HepG2 (cell line): ENCODE results near the gene VWCE. TPM values are rescaled to one million over a fixed set of nuclear protein-coding genes. Genes with fewer than 3 reads are reported as not detected.

Experiments used
- FOXJ3 ChIP-seq: sonication (generic); formaldehyde crosslinking; IDR thresholded peaks from 2 replicates; pipeline ENCODE4 v1.4.0; 2020; ENCODE audit warnings: missing genetic modification reagents, mild to moderate bottlenecking, borderline replicate concordance
- GABPB1 ChIP-seq: IDR thresholded peaks from 2 replicates; pipeline ENCODE4 v1.6.1; 2016; ENCODE audit warnings: mild to moderate bottlenecking, missing genetic modification reagents, moderate library complexity, missing compliant biosample characterization
- GATA4 ChIP-seq: sonication (generic); IDR thresholded peaks from 2 replicates; pipeline ENCODE4 v1.6.1; 2016; ENCODE audit warnings: antibody characterized with exemption, low read depth, borderline replicate concordance
- HNRNPL ChIP-seq: fragments of 200-400 bp; formaldehyde crosslinking; IDR thresholded peaks from 2 replicates; pipeline ENCODE4 v1.6.1; 2017; ENCODE audit warnings: mild to moderate bottlenecking, low read depth, low read length
- MED13 ChIP-seq: sonication (generic); formaldehyde crosslinking; IDR thresholded peaks from 2 replicates; pipeline ENCODE4 v1.5.0; 2020; ENCODE audit warnings: missing genetic modification reagents
- ONECUT2 ChIP-seq: sonication (generic); formaldehyde crosslinking; IDR thresholded peaks from 2 replicates; pipeline ENCODE4 v1.4.0; 2020; ENCODE audit warnings: missing genetic modification reagents
- PHF21A ChIP-seq: sonication (generic); formaldehyde crosslinking; IDR thresholded peaks from 2 replicates; pipeline ENCODE4 v1.5.0; 2020; ENCODE audit warnings: mild to moderate bottlenecking, missing genetic modification reagents
- RBM39 ChIP-seq: fragments of 200-400 bp; formaldehyde crosslinking; IDR thresholded peaks from one replicate; pipeline ENCODE4 v1.6.1; 2018; ENCODE audit warnings: antibody characterized with exemption, mild to moderate bottlenecking, low read depth, low read length; ENCODE audit not compliant: poor library complexity, severe bottlenecking
- RXRA ChIP-seq: sonication (generic); formaldehyde crosslinking; IDR thresholded peaks from 2 replicates; pipeline ENCODE4 v1.5.1; 2020; ENCODE audit warnings: missing genetic modification reagents
- ZFP82 ChIP-seq: sonication (generic); formaldehyde crosslinking; IDR thresholded peaks from 2 replicates; pipeline ENCODE4 v1.5.1; 2020; ENCODE audit warnings: mild to moderate bottlenecking, missing genetic modification reagents, borderline replicate concordance
- ZMAT3 ChIP-seq: sonication (generic); formaldehyde crosslinking; conservative IDR thresholded peaks from 2 replicates; pipeline ENCODE4 v1.7.0; 2021; ENCODE audit warnings: missing genetic modification reagents
- ZNF235 ChIP-seq: sonication (generic); formaldehyde crosslinking; IDR thresholded peaks from 2 replicates; pipeline ENCODE4 v1.8.1; 2023; ENCODE audit warnings: mild to moderate bottlenecking, missing genetic modification reagents, borderline replicate concordance
- ZNF317 ChIP-seq: sonication (generic); formaldehyde crosslinking; IDR thresholded peaks from 2 replicates; pipeline ENCODE4 v1.5.0; 2020; ENCODE audit warnings: mild to moderate bottlenecking, missing genetic modification reagents
- ZNF564 ChIP-seq: sonication (generic); formaldehyde crosslinking; IDR thresholded peaks from 2 replicates; pipeline ENCODE4 v1.8.1; 2023; ENCODE audit warnings: mild to moderate bottlenecking, missing genetic modification reagents
- ZNF670 ChIP-seq: sonication (generic); formaldehyde crosslinking; IDR thresholded peaks from 2 replicates; pipeline ENCODE4 v1.8.0; 2022; ENCODE audit warnings: mild to moderate bottlenecking, missing genetic modification reagents, borderline replicate concordance
- ZNF878 ChIP-seq: sonication (generic); formaldehyde crosslinking; IDR thresholded peaks from 2 replicates; pipeline ENCODE4 v1.8.1; 2023; ENCODE audit warnings: mild to moderate bottlenecking, missing genetic modification reagents, moderate library complexity
- polyA plus RNA-seq, 8 experiments: library from polyadenylated mRNA; depleted of rRNA in 3 of 8; stranded (reverse) in 7 of 8; unstranded in 1 of 8; fragments of >200 nt; fragmentation: Illumina TruSeq in 4 of 8; extraction: Trizol in 4 of 8; gene quantifications; 2 replicates each; pipeline versions ENCODE4 v1.2.1 to v1.2.3, GENCODE V29; 2011 to 2016; ENCODE audit warnings: low read depth in 4 of 8, missing spikeins in 1 of 8, mixed read lengths in 1 of 8; ENCODE audit not compliant: insufficient read depth in 1 of 8
- total RNA-seq, 5 experiments: library from RNA; depleted of rRNA; stranded (reverse); fragments of >200 nt; fragmentation: Illumina TruSeq; extraction: Trizol; gene quantifications; 2 replicates each; pipeline ENCODE4 v1.2.3, GENCODE V29; 2016; ENCODE audit warnings: low read depth in 1 of 5
- TF ChIP-seq, protein P1 (sequence below): sonication (generic); formaldehyde crosslinking; IDR thresholded peaks from 2 replicates; pipeline ENCODE4 v1.4.0; 2020; ENCODE audit warnings: missing genetic modification reagents
- TF ChIP-seq, protein P2 (sequence below): sonication (generic); formaldehyde crosslinking; IDR thresholded peaks from 2 replicates; pipeline ENCODE4 v1.4.0; 2020; ENCODE audit warnings: mild to moderate bottlenecking, missing genetic modification reagents
- TF ChIP-seq, protein P3 (sequence below): sonication (generic); formaldehyde crosslinking; IDR thresholded peaks from 2 replicates; pipeline ENCODE4 v1.5.1; 2020; ENCODE audit warnings: mild to moderate bottlenecking, missing genetic modification reagents
- TF ChIP-seq, protein P4 (sequence below): IDR thresholded peaks from 2 replicates; pipeline ENCODE4 v1.6.1; 2012; ENCODE audit warnings: inconsistent platforms

The VWCE gene
- total and polyA plus RNA-seq, 2 of the 13 experiments (the other 11 are each of a cell fraction or from before 2014, with no cell fraction given), result 27.6 to 58.3 TPM

DNA sequence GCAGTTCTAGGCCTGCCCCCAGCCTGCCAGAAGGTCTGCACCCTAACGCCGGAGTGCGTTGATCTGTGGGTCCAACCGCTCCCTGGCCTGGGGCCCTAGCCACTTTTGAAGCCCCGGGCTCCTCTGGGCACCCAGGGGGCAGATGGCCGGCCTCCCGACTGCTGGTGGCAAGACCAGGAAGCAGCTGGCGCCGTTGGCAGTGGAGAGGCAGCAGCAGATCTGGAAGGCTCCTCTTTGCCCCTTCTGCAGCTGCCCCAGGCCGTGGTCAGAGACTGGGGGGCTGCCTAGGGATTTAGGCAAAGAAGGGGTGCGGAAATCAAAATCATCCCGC lies 445 bp upstream of the VWCE start (continued):
- TF ChIP-seq, protein P1, sequence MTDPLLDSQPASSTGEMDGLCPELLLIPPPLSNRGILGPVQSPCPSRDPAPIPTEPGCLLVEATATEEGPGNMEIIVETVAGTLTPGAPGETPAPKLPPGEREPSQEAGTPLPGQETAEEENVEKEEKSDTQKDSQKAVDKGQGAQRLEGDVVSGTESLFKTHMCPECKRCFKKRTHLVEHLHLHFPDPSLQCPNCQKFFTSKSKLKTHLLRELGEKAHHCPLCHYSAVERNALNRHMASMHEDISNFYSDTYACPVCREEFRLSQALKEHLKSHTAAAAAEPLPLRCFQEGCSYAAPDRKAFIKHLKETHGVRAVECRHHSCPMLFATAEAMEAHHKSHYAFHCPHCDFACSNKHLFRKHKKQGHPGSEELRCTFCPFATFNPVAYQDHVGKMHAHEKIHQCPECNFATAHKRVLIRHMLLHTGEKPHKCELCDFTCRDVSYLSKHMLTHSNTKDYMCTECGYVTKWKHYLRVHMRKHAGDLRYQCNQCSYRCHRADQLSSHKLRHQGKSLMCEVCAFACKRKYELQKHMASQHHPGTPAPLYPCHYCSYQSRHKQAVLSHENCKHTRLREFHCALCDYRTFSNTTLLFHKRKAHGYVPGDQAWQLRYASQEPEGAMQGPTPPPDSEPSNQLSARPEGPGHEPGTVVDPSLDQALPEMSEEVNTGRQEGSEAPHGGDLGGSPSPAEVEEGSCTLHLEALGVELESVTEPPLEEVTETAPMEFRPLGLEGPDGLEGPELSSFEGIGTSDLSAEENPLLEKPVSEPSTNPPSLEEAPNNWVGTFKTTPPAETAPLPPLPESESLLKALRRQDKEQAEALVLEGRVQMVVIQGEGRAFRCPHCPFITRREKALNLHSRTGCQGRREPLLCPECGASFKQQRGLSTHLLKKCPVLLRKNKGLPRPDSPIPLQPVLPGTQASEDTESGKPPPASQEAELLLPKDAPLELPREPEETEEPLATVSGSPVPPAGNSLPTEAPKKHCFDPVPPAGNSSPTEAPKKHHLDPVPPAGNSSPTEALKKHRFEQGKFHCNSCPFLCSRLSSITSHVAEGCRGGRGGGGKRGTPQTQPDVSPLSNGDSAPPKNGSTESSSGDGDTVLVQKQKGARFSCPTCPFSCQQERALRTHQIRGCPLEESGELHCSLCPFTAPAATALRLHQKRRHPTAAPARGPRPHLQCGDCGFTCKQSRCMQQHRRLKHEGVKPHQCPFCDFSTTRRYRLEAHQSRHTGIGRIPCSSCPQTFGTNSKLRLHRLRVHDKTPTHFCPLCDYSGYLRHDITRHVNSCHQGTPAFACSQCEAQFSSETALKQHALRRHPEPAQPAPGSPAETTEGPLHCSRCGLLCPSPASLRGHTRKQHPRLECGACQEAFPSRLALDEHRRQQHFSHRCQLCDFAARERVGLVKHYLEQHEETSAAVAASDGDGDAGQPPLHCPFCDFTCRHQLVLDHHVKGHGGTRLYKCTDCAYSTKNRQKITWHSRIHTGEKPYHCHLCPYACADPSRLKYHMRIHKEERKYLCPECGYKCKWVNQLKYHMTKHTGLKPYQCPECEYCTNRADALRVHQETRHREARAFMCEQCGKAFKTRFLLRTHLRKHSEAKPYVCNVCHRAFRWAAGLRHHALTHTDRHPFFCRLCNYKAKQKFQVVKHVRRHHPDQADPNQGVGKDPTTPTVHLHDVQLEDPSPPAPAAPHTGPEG (CRISPR knock-in tag), result no peak; the same call in 1 of the 2 replicates
- TF ChIP-seq GABPB1 (CRISPR knock-in tag) (0 out of 2 replicates have a peak, but pooled peaks have one; percentile 19), ZMAT3 (CRISPR knock-in tag) (no peak), RBM39 (peak; percentile 14), HNRNPL (peak; percentile 78; the same call in 1 of the 2 replicates), ZNF670 (CRISPR knock-in tag) (0 out of 2 replicates have a peak, but pooled peaks have one; percentile 9), PHF21A (peak; percentile 50; the same call in 1 of the 2 replicates), ZNF878 (0 out of 2 replicates have a peak, but pooled peaks have one; percentile 59), FOXJ3 (CRISPR knock-in tag) (0 out of 2 replicates have a peak, but pooled peaks have one; percentile 30), ZFP82 (CRISPR knock-in tag) (0 out of 2 replicates have a peak, but pooled peaks have one; percentile 15), RXRA (CRISPR knock-in tag) (0 out of 2 replicates have a peak, but pooled peaks have one; percentile 55), MED13 (0 out of 2 replicates have a peak, but pooled peaks have one; percentile 52), ZNF317 (CRISPR knock-in tag) (peak; percentile 7; the same call in 1 of the 2 replicates), ONECUT2 (peak; percentile 11; the same call in 1 of the 2 replicates), ZNF564 (peak; percentile 54; the same call in 1 of the 2 replicates), GATA4 (no peak), ZNF235 (CRISPR knock-in tag) (0 out of 2 replicates have a peak, but pooled peaks have one; percentile 15)
- TF ChIP-seq, protein P2, sequence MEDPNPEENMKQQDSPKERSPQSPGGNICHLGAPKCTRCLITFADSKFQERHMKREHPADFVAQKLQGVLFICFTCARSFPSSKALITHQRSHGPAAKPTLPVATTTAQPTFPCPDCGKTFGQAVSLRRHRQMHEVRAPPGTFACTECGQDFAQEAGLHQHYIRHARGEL (CRISPR knock-in tag), result peak; percentile 11; the same call in 1 of the 2 replicates
- TF ChIP-seq, protein P3, sequence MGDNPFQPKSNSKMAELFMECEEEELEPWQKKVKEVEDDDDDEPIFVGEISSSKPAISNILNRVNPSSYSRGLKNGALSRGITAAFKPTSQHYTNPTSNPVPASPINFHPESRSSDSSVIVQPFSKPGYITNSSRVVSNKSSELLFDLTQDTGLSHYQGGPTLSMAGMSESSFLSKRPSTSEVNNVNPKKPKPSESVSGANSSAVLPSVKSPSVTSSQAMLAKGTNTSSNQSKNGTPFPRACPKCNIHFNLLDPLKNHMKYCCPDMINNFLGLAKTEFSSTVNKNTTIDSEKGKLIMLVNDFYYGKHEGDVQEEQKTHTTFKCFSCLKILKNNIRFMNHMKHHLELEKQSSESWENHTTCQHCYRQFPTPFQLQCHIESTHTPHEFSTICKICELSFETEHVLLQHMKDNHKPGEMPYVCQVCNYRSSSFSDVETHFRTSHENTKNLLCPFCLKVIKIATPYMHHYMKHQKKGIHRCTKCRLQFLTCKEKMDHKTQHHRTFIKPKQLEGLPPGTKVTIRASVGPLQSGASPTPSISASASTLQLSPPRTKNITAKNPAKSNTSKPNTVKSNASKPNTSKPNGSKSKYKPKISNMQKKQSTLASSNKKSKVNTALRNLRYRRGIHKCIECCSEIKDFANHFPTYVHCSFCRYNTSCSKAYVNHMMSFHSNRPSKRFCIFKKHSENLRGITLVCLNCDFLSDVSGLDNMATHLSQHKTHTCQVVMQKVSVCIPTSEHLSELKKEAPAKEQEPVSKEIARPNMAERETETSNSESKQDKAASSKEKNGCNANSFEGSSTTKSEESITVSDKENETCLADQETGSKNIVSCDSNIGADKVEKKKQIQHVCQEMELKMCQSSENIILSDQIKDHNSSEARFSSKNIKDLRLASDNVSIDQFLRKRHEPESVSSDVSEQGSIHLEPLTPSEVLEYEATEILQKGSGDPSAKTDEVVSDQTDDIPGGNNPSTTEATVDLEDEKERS (CRISPR knock-in tag), result 0 out of 2 replicates have a peak, but pooled peaks have one; percentile 21
- TF ChIP-seq, protein P4, sequence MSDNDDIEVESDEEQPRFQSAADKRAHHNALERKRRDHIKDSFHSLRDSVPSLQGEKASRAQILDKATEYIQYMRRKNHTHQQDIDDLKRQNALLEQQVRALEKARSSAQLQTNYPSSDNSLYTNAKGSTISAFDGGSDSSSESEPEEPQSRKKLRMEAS, result 0 out of 2 replicates have a peak, but pooled peaks have one; percentile 26
